Hematopoietic multipotent progenitor cell treated with erythropoietin and hydrocortisone succinate and interleukin-3 and kit ligand, for 15 days (in vitro differentiated cells): ENCODE results near the gene MALAT1.
"Not testable (repeated sequence)": the region's sequence is repeated elsewhere in the genome, so short reads cannot be mapped to it uniquely, and the experiment has no call there.

Source experiments
- DNase-seq: peaks from one replicate; pipeline ENCODE4 v3.0.0-alpha.2; 2015; ENCODE audit warnings: low spot score

The MALAT1 gene

DNA sequence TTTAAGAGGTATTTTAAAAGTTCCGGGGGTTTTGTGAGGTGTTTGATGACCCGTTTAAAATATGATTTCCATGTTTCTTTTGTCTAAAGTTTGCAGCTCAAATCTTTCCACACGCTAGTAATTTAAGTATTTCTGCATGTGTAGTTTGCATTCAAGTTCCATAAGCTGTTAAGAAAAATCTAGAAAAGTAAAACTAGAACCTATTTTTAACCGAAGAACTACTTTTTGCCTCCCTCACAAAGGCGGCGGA is 193 bp upstream of the MALAT1 start:
- DNase-seq: no peak

DNA sequence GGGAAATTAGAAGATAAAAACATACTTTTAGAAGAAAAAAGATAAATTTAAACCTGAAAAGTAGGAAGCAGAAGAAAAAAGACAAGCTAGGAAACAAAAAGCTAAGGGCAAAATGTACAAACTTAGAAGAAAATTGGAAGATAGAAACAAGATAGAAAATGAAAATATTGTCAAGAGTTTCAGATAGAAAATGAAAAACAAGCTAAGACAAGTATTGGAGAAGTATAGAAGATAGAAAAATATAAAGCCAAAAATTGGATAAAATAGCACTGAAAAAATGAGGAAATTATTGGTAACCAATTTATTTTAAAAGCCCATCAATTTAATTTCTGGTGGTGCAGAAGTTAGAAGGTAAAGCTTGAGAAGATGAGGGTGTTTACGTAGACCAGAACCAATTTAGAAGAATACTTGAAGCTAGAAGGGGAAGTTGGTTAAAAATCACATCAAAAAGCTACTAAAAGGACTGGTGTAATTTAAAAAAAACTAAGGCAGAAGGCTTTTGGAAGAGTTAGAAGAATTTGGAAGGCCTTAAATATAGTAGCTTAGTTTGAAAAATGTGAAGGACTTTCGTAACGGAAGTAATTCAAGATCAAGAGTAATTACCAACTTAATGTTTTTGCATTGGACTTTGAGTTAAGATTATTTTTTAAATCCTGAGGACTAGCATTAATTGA is 1.0 kb downstream of the MALAT1 start:
- peak; percentile 63 for DNase-seq

DNA sequence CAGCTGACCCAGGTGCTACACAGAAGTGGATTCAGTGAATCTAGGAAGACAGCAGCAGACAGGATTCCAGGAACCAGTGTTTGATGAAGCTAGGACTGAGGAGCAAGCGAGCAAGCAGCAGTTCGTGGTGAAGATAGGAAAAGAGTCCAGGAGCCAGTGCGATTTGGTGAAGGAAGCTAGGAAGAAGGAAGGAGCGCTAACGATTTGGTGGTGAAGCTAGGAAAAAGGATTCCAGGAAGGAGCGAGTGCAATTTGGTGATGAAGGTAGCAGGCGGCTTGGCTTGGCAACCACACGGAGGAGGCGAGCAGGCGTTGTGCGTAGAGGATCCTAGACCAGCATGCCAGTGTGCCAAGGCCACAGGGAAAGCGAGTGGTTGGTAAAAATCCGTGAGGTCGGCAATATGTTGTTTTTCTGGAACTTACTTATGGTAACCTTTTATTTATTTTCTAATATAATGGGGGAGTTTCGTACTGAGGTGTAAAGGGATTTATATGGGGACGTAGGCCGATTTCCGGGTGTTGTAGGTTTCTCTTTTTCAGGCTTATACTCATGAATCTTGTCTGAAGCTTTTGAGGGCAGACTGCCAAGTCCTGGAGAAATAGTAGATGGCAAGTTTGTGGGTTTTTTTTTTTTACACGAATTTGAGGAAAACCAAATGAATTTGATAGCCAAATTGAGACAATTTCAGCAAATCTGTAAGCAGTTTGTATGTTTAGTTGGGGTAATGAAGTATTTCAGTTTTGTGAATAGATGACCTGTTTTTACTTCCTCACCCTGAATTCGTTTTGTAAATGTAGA is 1.7 kb downstream of the MALAT1 start:
- peak; percentile 76 for DNase-seq

DNA sequence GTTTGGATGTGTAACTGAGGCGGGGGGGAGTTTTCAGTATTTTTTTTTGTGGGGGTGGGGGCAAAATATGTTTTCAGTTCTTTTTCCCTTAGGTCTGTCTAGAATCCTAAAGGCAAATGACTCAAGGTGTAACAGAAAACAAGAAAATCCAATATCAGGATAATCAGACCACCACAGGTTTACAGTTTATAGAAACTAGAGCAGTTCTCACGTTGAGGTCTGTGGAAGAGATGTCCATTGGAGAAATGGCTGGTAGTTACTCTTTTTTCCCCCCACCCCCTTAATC is 2.3 kb downstream of the MALAT1 start:
- no peak for DNase-seq

DNA sequence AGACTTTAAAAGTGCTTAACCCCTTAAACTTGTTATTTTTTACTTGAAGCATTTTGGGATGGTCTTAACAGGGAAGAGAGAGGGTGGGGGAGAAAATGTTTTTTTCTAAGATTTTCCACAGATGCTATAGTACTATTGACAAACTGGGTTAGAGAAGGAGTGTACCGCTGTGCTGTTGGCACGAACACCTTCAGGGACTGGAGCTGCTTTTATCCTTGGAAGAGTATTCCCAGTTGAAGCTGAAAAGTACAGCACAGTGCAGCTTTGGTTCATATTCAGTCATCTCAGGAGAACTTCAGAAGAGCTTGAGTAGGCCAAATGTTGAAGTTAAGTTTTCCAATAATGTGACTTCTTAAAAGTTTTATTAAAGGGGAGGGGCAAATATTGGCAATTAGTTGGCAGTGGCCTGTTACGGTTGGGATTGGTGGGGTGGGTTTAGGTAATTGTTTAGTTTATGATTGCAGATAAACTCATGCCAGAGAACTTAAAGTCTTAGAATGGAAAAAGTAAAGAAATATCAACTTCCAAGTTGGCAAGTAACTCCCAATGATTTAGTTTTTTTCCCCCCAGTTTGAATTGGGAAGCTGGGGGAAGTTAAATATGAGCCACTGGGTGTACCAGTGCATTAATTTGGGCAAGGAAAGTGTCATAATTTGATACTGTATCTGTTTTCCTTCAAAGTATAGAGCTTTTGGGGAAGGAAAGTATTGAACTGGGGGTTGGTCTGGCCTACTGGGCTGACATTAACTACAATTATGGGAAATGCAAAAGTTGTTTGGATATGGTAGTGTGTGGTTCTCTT is 2.8 kb downstream of the MALAT1 start:
- DNase-seq: peak; percentile 53

DNA sequence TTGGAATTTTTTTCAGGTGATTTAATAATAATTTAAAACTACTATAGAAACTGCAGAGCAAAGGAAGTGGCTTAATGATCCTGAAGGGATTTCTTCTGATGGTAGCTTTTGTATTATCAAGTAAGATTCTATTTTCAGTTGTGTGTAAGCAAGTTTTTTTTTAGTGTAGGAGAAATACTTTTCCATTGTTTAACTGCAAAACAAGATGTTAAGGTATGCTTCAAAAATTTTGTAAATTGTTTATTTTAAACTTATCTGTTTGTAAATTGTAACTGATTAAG is 3.4 kb downstream of the MALAT1 start:
- no peak for DNase-seq

DNA sequence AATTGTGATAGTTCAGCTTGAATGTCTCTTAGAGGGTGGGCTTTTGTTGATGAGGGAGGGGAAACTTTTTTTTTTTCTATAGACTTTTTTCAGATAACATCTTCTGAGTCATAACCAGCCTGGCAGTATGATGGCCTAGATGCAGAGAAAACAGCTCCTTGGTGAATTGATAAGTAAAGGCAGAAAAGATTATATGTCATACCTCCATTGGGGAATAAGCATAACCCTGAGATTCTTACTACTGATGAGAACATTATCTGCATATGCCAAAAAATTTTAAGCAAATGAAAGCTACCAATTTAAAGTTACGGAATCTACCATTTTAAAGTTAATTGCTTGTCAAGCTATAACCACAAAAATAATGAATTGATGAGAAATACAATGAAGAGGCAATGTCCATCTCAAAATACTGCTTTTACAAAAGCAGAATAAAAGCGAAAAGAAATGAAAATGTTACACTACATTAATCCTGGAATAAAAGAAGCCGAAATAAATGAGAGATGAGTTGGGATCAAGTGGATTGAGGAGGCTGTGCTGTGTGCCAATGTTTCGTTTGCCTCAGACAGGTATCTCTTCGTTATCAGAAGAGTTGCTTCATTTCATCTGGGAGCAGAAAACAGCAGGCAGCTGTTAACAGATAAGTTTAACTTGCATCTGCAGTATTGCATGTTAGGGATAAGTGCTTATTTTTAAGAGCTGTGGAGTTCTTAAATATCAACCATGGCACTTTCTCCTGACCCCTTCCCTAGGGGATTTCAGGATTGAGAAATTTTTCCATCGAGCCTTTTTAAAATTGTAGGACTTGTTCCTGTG is 3.9 kb downstream of the MALAT1 start:
- peak; percentile 65 for DNase-seq

DNA sequence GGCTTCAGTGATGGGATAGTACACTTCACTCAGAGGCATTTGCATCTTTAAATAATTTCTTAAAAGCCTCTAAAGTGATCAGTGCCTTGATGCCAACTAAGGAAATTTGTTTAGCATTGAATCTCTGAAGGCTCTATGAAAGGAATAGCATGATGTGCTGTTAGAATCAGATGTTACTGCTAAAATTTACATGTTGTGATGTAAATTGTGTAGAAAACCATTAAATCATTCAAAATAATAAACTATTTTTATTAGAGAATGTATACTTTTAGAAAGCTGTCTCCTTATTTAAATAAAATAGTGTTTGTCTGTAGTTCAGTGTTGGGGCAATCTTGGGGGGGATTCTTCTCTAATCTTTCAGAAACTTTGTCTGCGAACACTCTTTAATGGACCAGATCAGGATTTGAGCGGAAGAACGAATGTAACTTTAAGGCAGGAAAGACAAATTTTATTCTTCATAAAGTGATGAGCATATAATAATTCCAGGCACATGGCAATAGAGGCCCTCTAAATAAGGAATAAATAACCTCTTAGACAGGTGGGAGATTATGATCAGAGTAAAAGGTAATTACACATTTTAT is 4.6 kb downstream of the MALAT1 start:
- DNase-seq: no peak

DNA sequence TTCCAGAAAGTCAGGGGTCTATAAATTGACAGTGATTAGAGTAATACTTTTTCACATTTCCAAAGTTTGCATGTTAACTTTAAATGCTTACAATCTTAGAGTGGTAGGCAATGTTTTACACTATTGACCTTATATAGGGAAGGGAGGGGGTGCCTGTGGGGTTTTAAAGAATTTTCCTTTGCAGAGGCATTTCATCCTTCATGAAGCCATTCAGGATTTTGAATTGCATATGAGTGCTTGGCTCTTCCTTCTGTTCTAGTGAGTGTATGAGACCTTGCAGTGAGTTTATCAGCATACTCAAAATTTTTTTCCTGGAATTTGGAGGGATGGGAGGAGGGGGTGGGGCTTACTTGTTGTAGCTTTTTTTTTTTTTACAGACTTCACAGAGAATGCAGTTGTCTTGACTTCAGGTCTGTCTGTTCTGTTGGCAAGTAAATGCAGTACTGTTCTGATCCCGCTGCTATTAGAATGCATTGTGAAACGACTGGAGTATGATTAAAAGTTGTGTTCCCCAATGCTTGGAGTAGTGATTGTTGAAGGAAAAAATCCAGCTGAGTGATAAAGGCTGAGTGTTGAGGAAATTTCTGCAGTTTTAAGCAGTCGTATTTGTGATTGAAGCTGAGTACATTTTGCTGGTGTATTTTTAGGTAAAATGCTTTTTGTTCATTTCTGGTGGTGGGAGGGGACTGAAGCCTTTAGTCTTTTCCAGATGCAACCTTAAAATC is 5.3 kb downstream of the MALAT1 start:
- peak; percentile 60 for DNase-seq

DNA sequence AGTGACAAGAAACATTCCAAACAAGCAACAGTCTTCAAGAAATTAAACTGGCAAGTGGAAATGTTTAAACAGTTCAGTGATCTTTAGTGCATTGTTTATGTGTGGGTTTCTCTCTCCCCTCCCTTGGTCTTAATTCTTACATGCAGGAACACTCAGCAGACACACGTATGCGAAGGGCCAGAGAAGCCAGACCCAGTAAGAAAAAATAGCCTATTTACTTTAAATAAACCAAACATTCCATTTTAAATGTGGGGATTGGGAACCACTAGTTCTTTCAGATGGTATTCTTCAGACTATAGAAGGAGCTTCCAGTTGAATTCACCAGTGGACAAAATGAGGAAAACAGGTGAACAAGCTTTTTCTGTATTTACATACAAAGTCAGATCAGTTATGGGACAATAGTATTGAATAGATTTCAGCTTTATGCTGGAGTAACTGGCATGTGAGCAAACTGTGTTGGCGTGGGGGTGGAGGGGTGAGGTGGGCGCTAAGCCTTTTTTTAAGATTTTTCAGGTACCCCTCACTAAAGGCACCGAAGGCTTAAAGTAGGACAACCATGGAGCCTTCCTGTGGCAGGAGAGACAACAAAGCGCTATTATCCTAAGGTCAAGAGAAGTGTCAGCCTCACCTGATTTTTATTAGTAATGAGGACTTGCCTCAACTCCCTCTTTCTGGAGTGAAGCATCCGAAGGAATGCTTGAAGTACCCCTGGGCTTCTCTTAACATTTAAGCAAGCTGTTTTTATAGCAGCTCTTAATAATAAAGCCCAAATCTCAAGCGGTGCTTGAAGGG is 6.0 kb downstream of the MALAT1 start:
- DNase-seq: peak; percentile 40

DNA sequence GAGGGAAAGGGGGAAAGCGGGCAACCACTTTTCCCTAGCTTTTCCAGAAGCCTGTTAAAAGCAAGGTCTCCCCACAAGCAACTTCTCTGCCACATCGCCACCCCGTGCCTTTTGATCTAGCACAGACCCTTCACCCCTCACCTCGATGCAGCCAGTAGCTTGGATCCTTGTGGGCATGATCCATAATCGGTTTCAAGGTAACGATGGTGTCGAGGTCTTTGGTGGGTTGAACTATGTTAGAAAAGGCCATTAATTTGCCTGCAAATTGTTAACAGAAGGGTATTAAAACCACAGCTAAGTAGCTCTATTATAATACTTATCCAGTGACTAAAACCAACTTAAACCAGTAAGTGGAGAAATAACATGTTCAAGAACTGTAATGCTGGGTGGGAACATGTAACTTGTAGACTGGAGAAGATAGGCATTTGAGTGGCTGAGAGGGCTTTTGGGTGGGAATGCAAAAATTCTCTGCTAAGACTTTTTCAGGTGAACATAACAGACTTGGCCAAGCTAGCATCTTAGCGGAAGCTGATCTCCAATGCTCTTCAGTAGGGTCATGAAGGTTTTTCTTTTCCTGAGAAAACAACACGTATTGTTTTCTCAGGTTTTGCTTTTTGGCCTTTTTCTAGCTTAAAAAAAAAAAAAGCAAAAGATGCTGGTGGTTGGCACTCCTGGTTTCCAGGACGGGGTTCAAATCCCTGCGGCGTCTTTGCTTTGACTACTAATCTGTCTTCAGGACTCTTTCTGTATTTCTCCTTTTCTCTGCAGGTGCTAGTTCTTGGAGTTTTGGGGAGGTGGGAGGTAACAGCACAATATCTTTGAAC is 6.8 kb downstream of the MALAT1 start:
- peak; percentile 43 for DNase-seq

DNA sequence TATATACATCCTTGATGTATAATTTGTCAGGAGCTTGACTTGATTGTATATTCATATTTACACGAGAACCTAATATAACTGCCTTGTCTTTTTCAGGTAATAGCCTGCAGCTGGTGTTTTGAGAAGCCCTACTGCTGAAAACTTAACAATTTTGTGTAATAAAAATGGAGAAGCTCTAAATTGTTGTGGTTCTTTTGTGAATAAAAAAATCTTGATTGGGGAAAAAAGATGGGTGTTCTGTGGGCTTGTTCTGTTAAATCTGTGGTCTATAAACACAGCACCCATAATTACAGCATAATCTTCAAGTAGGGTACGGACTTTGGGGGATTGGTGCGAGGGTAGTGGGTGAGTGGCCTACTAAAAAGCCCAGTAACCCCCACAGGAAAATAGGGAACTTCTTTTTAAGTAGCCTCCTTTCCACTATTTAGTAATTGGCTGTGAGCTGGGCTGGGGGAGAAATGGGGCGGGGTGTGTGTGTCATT is 7.5 kb downstream of the MALAT1 start:
- DNase-seq: peak; percentile 49

DNA sequence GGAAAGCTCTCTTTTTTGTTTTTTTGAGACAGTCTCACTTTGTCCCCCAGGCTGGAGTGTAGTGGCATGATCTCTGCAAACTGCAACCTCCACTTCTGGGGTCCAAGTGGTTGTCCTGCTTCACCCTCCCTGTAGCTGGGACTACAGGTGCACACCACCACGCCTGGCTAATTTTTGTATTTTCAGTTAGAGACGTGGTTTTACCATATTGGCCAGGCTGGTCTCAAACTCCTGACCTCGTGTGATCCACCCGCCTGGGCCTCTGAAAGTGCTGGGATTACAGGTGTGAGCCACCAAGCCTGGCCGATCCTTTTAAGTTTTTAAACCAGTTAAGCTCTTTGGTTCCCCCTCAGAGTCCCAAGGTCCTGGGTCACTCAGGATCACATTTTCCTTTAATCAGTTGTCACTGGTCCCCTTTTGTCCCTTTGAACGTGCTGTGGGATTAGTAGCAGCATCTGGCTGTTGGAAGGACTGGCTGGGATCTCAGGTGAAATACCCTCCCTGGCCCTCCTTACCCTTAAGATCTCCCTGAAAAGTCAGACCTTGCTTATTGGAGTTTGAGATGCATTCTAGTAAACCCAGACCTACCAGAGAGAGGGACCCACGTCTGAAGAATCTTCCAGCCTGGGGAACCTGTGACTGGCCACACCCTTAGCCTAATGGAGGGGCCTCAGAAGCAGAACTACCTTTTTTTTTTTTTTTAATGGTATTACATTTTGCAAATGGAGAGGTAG is 8.1 kb downstream of the MALAT1 start:
- peak; percentile 65 for DNase-seq

DNA sequence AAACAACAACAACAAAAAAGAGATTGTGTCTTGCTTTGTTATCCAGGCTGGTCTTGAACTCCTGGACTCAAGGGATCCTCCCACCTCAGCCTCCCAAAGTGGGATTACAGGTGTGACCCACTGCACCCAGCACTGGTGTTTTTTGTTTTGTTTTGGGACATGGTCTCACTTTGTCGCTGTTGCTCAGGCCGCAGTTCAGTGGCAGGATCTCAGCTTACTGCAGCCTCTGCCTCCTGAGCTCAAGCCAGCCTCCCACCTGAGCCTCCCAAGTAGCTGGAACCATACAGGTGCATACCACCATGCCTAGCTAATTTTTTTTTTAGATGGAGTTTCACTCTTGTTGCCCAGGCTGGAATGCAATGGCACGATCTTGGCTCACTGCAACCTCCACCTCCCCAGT is 13.5 kb downstream of the MALAT1 start:
- DNase-seq: not testable (repeated sequence)

DNA sequence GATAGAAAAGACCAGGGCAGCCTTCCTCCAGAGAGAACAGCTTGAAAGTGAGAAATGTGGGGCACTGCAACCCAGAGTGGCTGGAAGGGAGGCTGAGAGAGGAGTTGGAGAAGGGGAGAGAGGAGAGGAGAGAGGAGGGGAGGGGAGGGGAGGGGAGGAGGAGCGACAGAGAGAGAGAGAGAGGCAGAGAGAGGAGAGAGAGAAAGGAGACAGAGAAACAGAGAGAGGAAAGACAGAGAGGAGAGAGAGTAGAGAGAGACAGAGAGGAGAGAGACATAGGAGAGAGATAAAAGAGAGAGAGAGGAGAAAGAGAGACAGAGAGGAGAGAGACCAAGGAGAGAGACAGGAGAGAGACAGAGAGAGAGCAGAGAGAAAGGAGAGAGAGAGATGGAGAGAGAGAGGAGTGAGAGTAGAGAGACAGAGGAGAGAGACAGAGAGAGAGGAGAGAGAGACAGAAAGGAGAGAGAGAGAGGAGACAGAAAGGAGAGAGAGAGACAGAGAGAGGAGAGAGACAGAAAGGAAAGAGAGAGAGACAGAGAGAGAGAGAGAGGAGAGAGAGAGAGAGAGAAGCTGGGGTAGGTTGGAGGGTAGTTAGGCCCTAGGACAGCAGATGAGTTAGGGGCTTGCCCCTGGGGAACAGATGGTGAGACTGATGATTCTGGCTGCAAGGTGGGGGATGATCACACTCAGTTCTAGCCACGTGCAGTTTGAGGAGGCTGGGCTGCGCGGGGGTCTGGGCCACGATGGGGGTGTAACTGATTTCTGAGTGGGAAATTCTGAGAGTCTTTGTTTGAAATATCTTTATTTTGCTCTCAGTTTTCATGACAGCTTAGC is 17.5 kb downstream of the MALAT1 start:
- DNase-seq: no peak

DNA sequence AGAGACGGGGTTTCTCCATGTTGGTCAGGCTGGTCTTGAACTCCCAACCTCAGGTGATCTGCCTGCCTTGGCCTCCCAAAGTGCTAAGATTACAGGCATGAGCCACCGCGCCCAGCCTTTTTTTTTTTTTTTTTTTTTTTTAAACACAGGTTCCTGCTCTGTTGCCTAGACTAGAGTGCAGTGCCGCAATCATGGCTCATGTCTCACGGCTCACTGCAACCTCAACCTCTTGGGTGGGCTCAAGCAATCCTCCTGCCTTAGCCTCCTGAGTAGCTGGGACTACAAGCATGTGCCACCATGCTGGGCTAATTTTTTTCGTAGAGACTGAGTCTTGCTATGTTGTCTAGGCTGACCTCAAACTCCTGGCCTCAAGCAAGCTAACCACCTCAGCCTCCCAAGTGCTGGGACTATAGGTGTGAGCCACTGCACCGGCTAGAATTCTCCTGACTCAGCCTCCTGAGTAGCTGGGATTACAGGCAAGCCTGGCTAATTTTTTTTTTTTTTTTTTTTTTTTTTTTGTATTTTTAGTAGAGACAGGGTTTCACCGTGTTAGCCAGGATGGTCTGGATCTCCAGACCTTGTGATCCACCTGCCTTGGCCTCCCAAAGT is 20.2 kb downstream of the MALAT1 start:
- DNase-seq: not testable (repeated sequence)

DNA sequence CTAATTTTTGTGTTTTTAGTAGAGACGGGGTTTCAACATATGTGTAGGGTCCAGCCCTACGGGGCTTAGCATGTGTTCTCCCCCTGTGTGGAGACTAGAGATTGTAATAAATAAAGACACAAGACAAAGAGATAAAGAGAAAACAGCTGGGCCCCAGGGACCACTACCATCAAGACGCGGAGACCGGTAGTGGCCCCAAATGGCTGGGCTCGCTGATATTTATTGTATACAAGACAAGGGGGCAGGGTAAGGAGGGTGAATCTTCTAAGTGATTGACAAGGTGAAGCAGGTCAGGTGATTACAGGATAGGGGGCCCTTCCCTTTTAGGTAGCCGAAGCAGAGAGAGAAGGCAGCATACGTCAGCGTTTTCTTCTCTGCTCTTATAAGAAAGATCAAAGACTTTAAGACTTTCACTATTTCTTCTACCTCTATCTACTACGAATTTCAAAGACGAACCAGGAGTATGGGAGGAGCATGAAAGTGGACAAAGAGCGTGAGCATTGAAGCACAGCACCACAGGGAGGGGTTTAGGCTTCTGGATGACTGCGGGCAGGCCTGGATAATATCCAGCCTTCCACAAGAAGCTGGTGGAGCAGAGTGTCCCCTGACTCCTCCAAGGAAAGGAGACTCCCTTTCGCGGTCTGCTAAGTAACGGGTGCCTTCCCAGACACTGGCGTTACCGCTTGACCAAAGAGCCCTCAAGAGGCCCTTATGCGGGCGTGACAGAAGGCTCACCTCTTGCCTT is 23.1 kb downstream of the MALAT1 start:
- not testable (repeated sequence) for DNase-seq
